ENCODE measurements around the gene OSBPL2.

Gene OSBPL2

GRCh38 chr20:62206388-62206775, 31.9 kb upstream of the OSBPL2 start:
- H3K4me1 ChIP-seq (ENCODE audit: control insufficient read depth in 1 of 2, insufficient read depth in 2 of 2, low read length in 2 of 2): no peaks in the 10 kb centered on the region
- no peak overlapping the region for H3K27ac ChIP-seq (ENCODE audit: low read depth, low read length)
- no peak overlapping the region for H3K9ac ChIP-seq (ENCODE audit: low read depth in 1 of 2, low read length in 2 of 2)
- no peak overlapping the region for H3K4me3 ChIP-seq (ENCODE audit: low read depth in 1 of 2, low read length in 2 of 2)
- H3K36me3 ChIP-seq (ENCODE audit: control insufficient read depth in 1 of 2, insufficient read depth in 2 of 2, low read length in 2 of 2): peaks cover 7 to 17% of the 10 kb centered on the region in 2 donors
- H3K27me3 ChIP-seq (ENCODE audit: control insufficient read depth in 1 of 2, insufficient read depth in 2 of 2, low read length in 2 of 2): peaks cover 9 to 21% of the 10 kb centered on the region in 2 donors
- no peaks in the 10 kb centered on the region for H3K9me3 ChIP-seq (ENCODE audit: control insufficient read depth in 1 of 2, low read length in 2 of 2)

- H3K27ac ChIP-seq (ENCODE audit: low read depth, low read length): no peak overlapping the region
- H3K4me3 ChIP-seq (ENCODE audit: low read depth in 1 of 2, low read length in 2 of 2): no peak overlapping the region
- H3K9me3 ChIP-seq (ENCODE audit: control insufficient read depth in 1 of 2, low read length in 2 of 2): no peaks in the 10 kb centered on the region
- H3K27me3 ChIP-seq (ENCODE audit: control insufficient read depth in 1 of 2, insufficient read depth in 2 of 2, low read length in 2 of 2): peaks cover 9 to 30% of the 10 kb centered on the region in 2 donors
- H3K9ac ChIP-seq (ENCODE audit: low read depth in 1 of 2, low read length in 2 of 2): no peak overlapping the region
- no peaks in the 10 kb centered on the region for H3K4me1 ChIP-seq (ENCODE audit: control insufficient read depth in 1 of 2, insufficient read depth in 2 of 2, low read length in 2 of 2)
- H3K36me3 ChIP-seq (ENCODE audit: control insufficient read depth in 1 of 2, insufficient read depth in 2 of 2, low read length in 2 of 2): peaks cover 0 to 1% of the 10 kb centered on the region in 2 donors
These were observed 30.1 kb upstream of the OSBPL2 start for GRCh38 chr20:62208061-62208794.

- peaks cover 10 to 34% of the 10 kb centered on the region in 2 donors for H3K27me3 ChIP-seq (ENCODE audit: control insufficient read depth in 1 of 2, insufficient read depth in 2 of 2, low read length in 2 of 2)
- H3K9me3 ChIP-seq (ENCODE audit: control insufficient read depth in 1 of 2, low read length in 2 of 2): no peaks in the 10 kb centered on the region
- no peak overlapping the region for H3K27ac ChIP-seq (ENCODE audit: low read depth, low read length)
- no peak overlapping the region for H3K4me3 ChIP-seq (ENCODE audit: low read depth in 1 of 2, low read length in 2 of 2)
- no peak overlapping the region for H3K9ac ChIP-seq (ENCODE audit: low read depth in 1 of 2, low read length in 2 of 2)
- H3K4me1 ChIP-seq (ENCODE audit: control insufficient read depth in 1 of 2, insufficient read depth in 2 of 2, low read length in 2 of 2): no peaks in the 10 kb centered on the region
- H3K36me3 ChIP-seq (ENCODE audit: control insufficient read depth in 1 of 2, insufficient read depth in 2 of 2, low read length in 2 of 2): no peaks in the 10 kb centered on the region
These were observed 29.2 kb upstream of the OSBPL2 start for GRCh38 chr20:62208795-62209755.

GRCh38 chr20:62209850-62210495, 28.3 kb upstream of the OSBPL2 start:
- Histone ChIP-seq H3K9me3 (ENCODE audit: control insufficient read depth in 1 of 2, low read length in 2 of 2) (no peaks in the 10 kb centered on the region), H3K36me3 (ENCODE audit: control insufficient read depth in 1 of 2, insufficient read depth in 2 of 2, low read length in 2 of 2) (no peaks in the 10 kb centered on the region), H3K27me3 (ENCODE audit: control insufficient read depth in 1 of 2, insufficient read depth in 2 of 2, low read length in 2 of 2) (peaks cover 16 to 41% of the 10 kb centered on the region in 2 donors), H3K4me1 (ENCODE audit: control insufficient read depth in 1 of 2, insufficient read depth in 2 of 2, low read length in 2 of 2) (no peaks in the 10 kb centered on the region), H3K27ac (ENCODE audit: low read depth, low read length) (no peak overlapping the region), H3K4me3 (ENCODE audit: low read depth in 1 of 2, low read length in 2 of 2) (no peak overlapping the region), H3K9ac (ENCODE audit: low read depth in 1 of 2, low read length in 2 of 2) (no peak overlapping the region)

GRCh38 chr20:62210496-62210855, 27.8 kb upstream of the OSBPL2 start:
- peaks cover 20 to 46% of the 10 kb centered on the region in 2 donors for H3K27me3 ChIP-seq (ENCODE audit: control insufficient read depth in 1 of 2, insufficient read depth in 2 of 2, low read length in 2 of 2)

GRCh38 chr20:62211216-62211615, 27.1 kb upstream of the OSBPL2 start:
- Histone ChIP-seq H3K9me3 (ENCODE audit: control insufficient read depth in 1 of 2, low read length in 2 of 2) (no peaks in the 10 kb centered on the region), H3K27ac (ENCODE audit: low read depth, low read length) (no peak overlapping the region), H3K4me3 (ENCODE audit: low read depth in 1 of 2, low read length in 2 of 2) (no peak overlapping the region), H3K36me3 (ENCODE audit: control insufficient read depth in 1 of 2, insufficient read depth in 2 of 2, low read length in 2 of 2) (no peaks in the 10 kb centered on the region), H3K4me1 (ENCODE audit: control insufficient read depth in 1 of 2, insufficient read depth in 2 of 2, low read length in 2 of 2) (no peaks in the 10 kb centered on the region), H3K9ac (ENCODE audit: low read depth in 1 of 2, low read length in 2 of 2) (no peak overlapping the region), H3K27me3 (ENCODE audit: control insufficient read depth in 1 of 2, insufficient read depth in 2 of 2, low read length in 2 of 2) (peaks cover 20 to 48% of the 10 kb centered on the region in 2 donors)

More at GRCh38 chr20:62210496-62210855, 27.8 kb upstream of the OSBPL2 start:
- H3K36me3 ChIP-seq (ENCODE audit: control insufficient read depth in 1 of 2, insufficient read depth in 2 of 2, low read length in 2 of 2): no peaks in the 10 kb centered on the region
- H3K4me1 ChIP-seq (ENCODE audit: control insufficient read depth in 1 of 2, insufficient read depth in 2 of 2, low read length in 2 of 2): no peaks in the 10 kb centered on the region
- no peak overlapping the region for H3K4me3 ChIP-seq (ENCODE audit: low read depth in 1 of 2, low read length in 2 of 2)
- H3K27ac ChIP-seq (ENCODE audit: low read depth, low read length): no peak overlapping the region
- no peaks in the 10 kb centered on the region for H3K9me3 ChIP-seq (ENCODE audit: control insufficient read depth in 1 of 2, low read length in 2 of 2)
- H3K9ac ChIP-seq (ENCODE audit: low read depth in 1 of 2, low read length in 2 of 2): no peak overlapping the region

- Histone ChIP-seq H3K27me3 (ENCODE audit: control insufficient read depth in 1 of 2, insufficient read depth in 2 of 2, low read length in 2 of 2) (peaks cover 20 to 50% of the 10 kb centered on the region in 2 donors), H3K27ac (ENCODE audit: low read depth, low read length) (no peak overlapping the region), H3K4me1 (ENCODE audit: control insufficient read depth in 1 of 2, insufficient read depth in 2 of 2, low read length in 2 of 2) (no peaks in the 10 kb centered on the region), H3K4me3 (ENCODE audit: low read depth in 1 of 2, low read length in 2 of 2) (no peak overlapping the region), H3K36me3 (ENCODE audit: control insufficient read depth in 1 of 2, insufficient read depth in 2 of 2, low read length in 2 of 2) (no peaks in the 10 kb centered on the region), H3K9ac (ENCODE audit: low read depth in 1 of 2, low read length in 2 of 2) (no peak overlapping the region), H3K9me3 (ENCODE audit: control insufficient read depth in 1 of 2, low read length in 2 of 2) (no peaks in the 10 kb centered on the region)
These were observed 26.5 kb upstream of the OSBPL2 start for GRCh38 chr20:62211769-62212288.

- H3K27ac ChIP-seq (ENCODE audit: low read depth, low read length): no peak overlapping the region
- no peaks in the 10 kb centered on the region for H3K4me1 ChIP-seq (ENCODE audit: control insufficient read depth in 1 of 2, insufficient read depth in 2 of 2, low read length in 2 of 2)
- no peaks in the 10 kb centered on the region for H3K9me3 ChIP-seq (ENCODE audit: control insufficient read depth in 1 of 2, low read length in 2 of 2)
- H3K27me3 ChIP-seq (ENCODE audit: control insufficient read depth in 1 of 2, insufficient read depth in 2 of 2, low read length in 2 of 2): peaks cover 20 to 55% of the 10 kb centered on the region in 2 donors
- H3K36me3 ChIP-seq (ENCODE audit: control insufficient read depth in 1 of 2, insufficient read depth in 2 of 2, low read length in 2 of 2): no peaks in the 10 kb centered on the region
- no peak overlapping the region for H3K9ac ChIP-seq (ENCODE audit: low read depth in 1 of 2, low read length in 2 of 2)
- no peak overlapping the region for H3K4me3 ChIP-seq (ENCODE audit: low read depth in 1 of 2, low read length in 2 of 2)
These were observed 26.0 kb upstream of the OSBPL2 start for GRCh38 chr20:62212299-62212698.

- Histone ChIP-seq H3K27me3 (ENCODE audit: control insufficient read depth in 1 of 2, insufficient read depth in 2 of 2, low read length in 2 of 2) (peaks cover 33 to 71% of the 10 kb centered on the region in 2 donors), H3K4me3 (ENCODE audit: low read depth in 1 of 2, low read length in 2 of 2) (no peak overlapping the region), H3K9ac (ENCODE audit: low read depth in 1 of 2, low read length in 2 of 2) (no peak overlapping the region), H3K4me1 (ENCODE audit: control insufficient read depth in 1 of 2, insufficient read depth in 2 of 2, low read length in 2 of 2) (no peaks in the 10 kb centered on the region), H3K27ac (ENCODE audit: low read depth, low read length) (no peak overlapping the region), H3K9me3 (ENCODE audit: control insufficient read depth in 1 of 2, low read length in 2 of 2) (no peaks in the 10 kb centered on the region), H3K36me3 (ENCODE audit: control insufficient read depth in 1 of 2, insufficient read depth in 2 of 2, low read length in 2 of 2) (no peaks in the 10 kb centered on the region)
These were observed 24.3 kb upstream of the OSBPL2 start for GRCh38 chr20:62214067-62214466.

Data from duodenal mucosa (tissue), 2 donors.